HEK293 (cell line): ENCODE measurements around the gene AHCTF1.

Source experiments
- CTCF ChIA-PET: fragments of 350-600 bp; formaldehyde crosslinking; extraction: SDS; loops from one replicate; lab custom pipeline; 2021; ENCODE audit warnings: antibody characterized with exemption; lab: Yijun Ruan, JAX
- POLR2A ChIA-PET: fragments of 300-600 bp; formaldehyde crosslinking; extraction: SDS; loops from one replicate; lab custom pipeline; 2020; ENCODE audit warnings: antibody characterized with exemption, inconsistent platforms; lab: Yijun Ruan, JAX
- H3K27ac ChIP-seq: fragments of 200-500 bp; sonication (Bioruptor generic); 2 replicates; pipeline ENCODE4 v1.5.1; 2014; ENCODE audit warnings: low read depth, low read length, control low read depth, inconsistent platforms; ENCODE audit errors: extremely low read depth
- H3K36me3 ChIP-seq, 2 experiments: fragments of 200-500 bp in 1 of 2; sonication (Bioruptor generic) in 1 of 2; 1 replicate in 1 of 2; 2 replicates in 1 of 2; pipeline ENCODE4 v1.5.1; 2014 to 2017; ENCODE audit warnings: inconsistent platforms in 2 of 2, low read length in 2 of 2; ENCODE audit not compliant: control insufficient read depth in 2 of 2, insufficient read depth in 1 of 2
- H3K4me1 ChIP-seq: fragments of 200-500 bp; sonication (Bioruptor generic); 2 replicates; pipeline ENCODE4 v1.5.1; 2014; ENCODE audit warnings: mild to moderate bottlenecking, low read length, inconsistent platforms; ENCODE audit not compliant: control insufficient read depth, insufficient read depth
- H3K4me3 ChIP-seq: 2 replicates; pipeline ENCODE4 v1.5.1; 2011; ENCODE audit warnings: low read depth, mild to moderate bottlenecking, control low read depth, low read length, moderate library complexity
- H3K9me3 ChIP-seq: fragments of 200-500 bp; sonication (Bioruptor generic); 2 replicates; pipeline ENCODE4 v1.5.1; 2014; ENCODE audit warnings: low read depth, low read length, inconsistent platforms; ENCODE audit not compliant: control insufficient read depth, insufficient read depth
- FEZF1 ChIP-seq: fragments of 450-650 bp; formaldehyde crosslinking; IDR thresholded peaks from 2 replicates; pipeline ENCODE4 v1.5.1; 2016; ENCODE audit warnings: missing biosample characterization, missing genetic modification characterization
- KLF1 ChIP-seq: fragments of 450-650 bp; formaldehyde crosslinking; IDR thresholded peaks from 2 replicates; pipeline ENCODE4 v1.5.1; 2016; ENCODE audit warnings: missing biosample characterization, missing genetic modification characterization
- MYNN ChIP-seq: fragments of 450-650 bp; formaldehyde crosslinking; IDR thresholded peaks from 2 replicates; pipeline ENCODE4 v1.5.1; 2016; ENCODE audit warnings: missing biosample characterization, missing genetic modification characterization, borderline replicate concordance
- PRDM2 ChIP-seq: fragments of 450-650 bp; formaldehyde crosslinking; IDR thresholded peaks from 2 replicates; pipeline ENCODE4 v1.5.1; 2016; ENCODE audit warnings: missing biosample characterization, missing genetic modification characterization, borderline replicate concordance
- TCF7L2 ChIP-seq: IDR thresholded peaks from 2 replicates; pipeline ENCODE4 v1.6.1; 2011; ENCODE audit warnings: low read depth, mild to moderate bottlenecking, inconsistent platforms, low read length, moderate library complexity, borderline replicate concordance
- ZBTB6 ChIP-seq: fragments of 450-650 bp; formaldehyde crosslinking; IDR thresholded peaks from 2 replicates; pipeline ENCODE4 v1.5.1; 2017; ENCODE audit warnings: missing biosample characterization, missing genetic modification characterization
- ZNF155 ChIP-seq: fragments of 450-650 bp; formaldehyde crosslinking; IDR thresholded peaks from 2 replicates; pipeline ENCODE4 v1.5.1; 2016; ENCODE audit warnings: missing biosample characterization, missing genetic modification characterization
- ZNF248 ChIP-seq: fragments of 450-650 bp; formaldehyde crosslinking; IDR thresholded peaks from 2 replicates; pipeline ENCODE4 v1.5.1; 2017; ENCODE audit warnings: missing biosample characterization, missing genetic modification characterization
- ZNF585B ChIP-seq: fragments of 450-650 bp; formaldehyde crosslinking; IDR thresholded peaks from 2 replicates; pipeline ENCODE4 v1.5.1; 2016; ENCODE audit warnings: missing biosample characterization, missing genetic modification characterization
- ZNF610 ChIP-seq: fragments of 450-650 bp; formaldehyde crosslinking; IDR thresholded peaks from 2 replicates; pipeline ENCODE4 v1.5.1; 2016; ENCODE audit warnings: missing biosample characterization, missing genetic modification characterization, borderline replicate concordance
- ZNF658 ChIP-seq: fragments of 450-650 bp; formaldehyde crosslinking; IDR thresholded peaks from 2 replicates; pipeline ENCODE4; 2016; ENCODE audit warnings: missing biosample characterization, missing genetic modification characterization
- ZNF76 ChIP-seq: fragments of 450-650 bp; formaldehyde crosslinking; IDR thresholded peaks from 2 replicates; pipeline ENCODE4; 2016; ENCODE audit warnings: low read depth, missing biosample characterization, missing genetic modification characterization, borderline replicate concordance
- ZNF843 ChIP-seq: fragments of 450-650 bp; formaldehyde crosslinking; IDR thresholded peaks from 2 replicates; pipeline ENCODE4 v1.5.1; 2016; ENCODE audit warnings: missing biosample characterization, missing genetic modification characterization
- ZSCAN16 ChIP-seq: fragments of 450-650 bp; formaldehyde crosslinking; IDR thresholded peaks from 2 replicates; pipeline ENCODE4 v1.5.1; 2016; ENCODE audit warnings: missing biosample characterization, missing genetic modification characterization
- TF ChIP-seq, protein P1 (sequence below): fragments of 450-650 bp; formaldehyde crosslinking; IDR thresholded peaks from 2 replicates; pipeline ENCODE4 v1.5.1; 2016; ENCODE audit warnings: missing biosample characterization, missing genetic modification characterization
- TF ChIP-seq, protein P2 (sequence below): fragments of 450-650 bp; formaldehyde crosslinking; IDR thresholded peaks from 2 replicates; pipeline ENCODE4 v1.5.1; 2016; ENCODE audit warnings: missing biosample characterization, missing genetic modification characterization

The AHCTF1 gene

DNA sequence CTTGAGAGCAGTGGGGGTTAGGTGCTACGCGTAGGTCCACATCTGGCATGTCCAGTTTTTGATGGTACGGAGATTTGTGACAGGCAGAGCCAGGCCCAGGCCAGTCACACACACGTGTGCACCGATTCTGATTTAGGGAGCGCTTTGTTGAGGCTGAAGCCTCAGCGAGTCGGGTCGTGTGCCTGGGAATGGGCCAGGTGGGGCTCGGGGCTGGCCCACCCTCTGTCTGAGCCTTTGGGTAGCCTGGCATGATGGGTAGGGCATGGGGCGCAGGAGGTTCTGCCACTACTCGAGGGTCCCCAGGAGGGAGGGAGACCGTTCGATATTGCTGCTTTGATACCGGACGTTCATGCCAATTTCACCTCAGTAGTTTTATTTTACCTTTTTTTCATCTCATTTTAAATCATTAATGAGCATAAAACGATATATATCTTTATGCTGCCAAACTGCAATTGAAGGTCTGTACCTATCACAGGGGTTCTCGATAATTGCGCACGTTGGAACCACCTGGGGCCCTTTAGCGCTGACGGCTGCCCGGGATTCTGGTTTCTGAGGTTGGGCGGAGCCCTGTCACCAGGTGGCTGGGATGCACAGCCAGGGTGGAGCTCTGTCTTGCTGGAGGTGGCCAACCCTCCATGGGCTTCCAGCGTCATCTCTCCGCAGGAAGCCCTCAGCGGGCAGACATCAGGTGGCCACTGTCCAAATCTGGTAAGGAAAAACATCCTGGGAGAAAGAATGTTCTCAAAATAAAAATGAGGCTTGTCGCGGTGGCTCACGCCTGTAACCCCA is 135.6 kb downstream of the AHCTF1 start (continued):
- TF ChIP-seq PRDM2 (tag by site-specific recombination) = no peak
- no peak for TF ChIP-seq ZNF585B (tag by site-specific recombination)
- TF ChIP-seq ZNF843 (tag by site-specific recombination) = no peak

- no peak for TF ChIP-seq ZSCAN16 (tag by site-specific recombination)
- TF ChIP-seq FEZF1 (tag by site-specific recombination) = no peak
- no peak for TF ChIP-seq ZNF658 (tag by site-specific recombination)
- TF ChIP-seq, protein P1, sequence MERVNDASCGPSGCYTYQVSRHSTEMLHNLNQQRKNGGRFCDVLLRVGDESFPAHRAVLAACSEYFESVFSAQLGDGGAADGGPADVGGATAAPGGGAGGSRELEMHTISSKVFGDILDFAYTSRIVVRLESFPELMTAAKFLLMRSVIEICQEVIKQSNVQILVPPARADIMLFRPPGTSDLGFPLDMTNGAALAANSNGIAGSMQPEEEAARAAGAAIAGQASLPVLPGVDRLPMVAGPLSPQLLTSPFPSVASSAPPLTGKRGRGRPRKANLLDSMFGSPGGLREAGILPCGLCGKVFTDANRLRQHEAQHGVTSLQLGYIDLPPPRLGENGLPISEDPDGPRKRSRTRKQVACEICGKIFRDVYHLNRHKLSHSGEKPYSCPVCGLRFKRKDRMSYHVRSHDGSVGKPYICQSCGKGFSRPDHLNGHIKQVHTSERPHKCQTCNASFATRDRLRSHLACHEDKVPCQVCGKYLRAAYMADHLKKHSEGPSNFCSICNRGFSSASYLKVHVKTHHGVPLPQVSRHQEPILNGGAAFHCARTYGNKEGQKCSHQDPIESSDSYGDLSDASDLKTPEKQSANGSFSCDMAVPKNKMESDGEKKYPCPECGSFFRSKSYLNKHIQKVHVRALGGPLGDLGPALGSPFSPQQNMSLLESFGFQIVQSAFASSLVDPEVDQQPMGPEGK (tag by site-specific recombination) = no peak
- TF ChIP-seq TCF7L2 = no peak
- no peak for TF ChIP-seq ZNF248 (tag by site-specific recombination)
- TF ChIP-seq ZNF610 (tag by site-specific recombination) = no peak
- TF ChIP-seq ZBTB6 (tag by site-specific recombination) = no peak
- TF ChIP-seq KLF1 = no peak
- TF ChIP-seq, protein P2, sequence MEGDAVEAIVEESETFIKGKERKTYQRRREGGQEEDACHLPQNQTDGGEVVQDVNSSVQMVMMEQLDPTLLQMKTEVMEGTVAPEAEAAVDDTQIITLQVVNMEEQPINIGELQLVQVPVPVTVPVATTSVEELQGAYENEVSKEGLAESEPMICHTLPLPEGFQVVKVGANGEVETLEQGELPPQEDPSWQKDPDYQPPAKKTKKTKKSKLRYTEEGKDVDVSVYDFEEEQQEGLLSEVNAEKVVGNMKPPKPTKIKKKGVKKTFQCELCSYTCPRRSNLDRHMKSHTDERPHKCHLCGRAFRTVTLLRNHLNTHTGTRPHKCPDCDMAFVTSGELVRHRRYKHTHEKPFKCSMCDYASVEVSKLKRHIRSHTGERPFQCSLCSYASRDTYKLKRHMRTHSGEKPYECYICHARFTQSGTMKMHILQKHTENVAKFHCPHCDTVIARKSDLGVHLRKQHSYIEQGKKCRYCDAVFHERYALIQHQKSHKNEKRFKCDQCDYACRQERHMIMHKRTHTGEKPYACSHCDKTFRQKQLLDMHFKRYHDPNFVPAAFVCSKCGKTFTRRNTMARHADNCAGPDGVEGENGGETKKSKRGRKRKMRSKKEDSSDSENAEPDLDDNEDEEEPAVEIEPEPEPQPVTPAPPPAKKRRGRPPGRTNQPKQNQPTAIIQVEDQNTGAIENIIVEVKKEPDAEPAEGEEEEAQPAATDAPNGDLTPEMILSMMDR (tag by site-specific recombination) = no peak
- TF ChIP-seq ZNF76 (tag by site-specific recombination) = no peak
- no peak for TF ChIP-seq ZNF155 (tag by site-specific recombination)
- TF ChIP-seq MYNN = no peak
- Histone ChIP-seq H3K4me3 (no peak overlapping the region), H3K36me3 (no peaks in the 10 kb centered on the region), H3K9me3 (no peaks in the 10 kb centered on the region), H3K4me1 (no peaks in the 10 kb centered on the region), H3K27ac (no peak overlapping the region)
- CTCF ChIA-PET = no interaction called here
- POLR2A ChIA-PET = no interaction called here
These were observed 136.7 kb downstream of the AHCTF1 start for GRCh38 chr1:246794828-246795671.
